ENCODE results near the gene PLA2G15.

The PLA2G15 gene

DNA sequence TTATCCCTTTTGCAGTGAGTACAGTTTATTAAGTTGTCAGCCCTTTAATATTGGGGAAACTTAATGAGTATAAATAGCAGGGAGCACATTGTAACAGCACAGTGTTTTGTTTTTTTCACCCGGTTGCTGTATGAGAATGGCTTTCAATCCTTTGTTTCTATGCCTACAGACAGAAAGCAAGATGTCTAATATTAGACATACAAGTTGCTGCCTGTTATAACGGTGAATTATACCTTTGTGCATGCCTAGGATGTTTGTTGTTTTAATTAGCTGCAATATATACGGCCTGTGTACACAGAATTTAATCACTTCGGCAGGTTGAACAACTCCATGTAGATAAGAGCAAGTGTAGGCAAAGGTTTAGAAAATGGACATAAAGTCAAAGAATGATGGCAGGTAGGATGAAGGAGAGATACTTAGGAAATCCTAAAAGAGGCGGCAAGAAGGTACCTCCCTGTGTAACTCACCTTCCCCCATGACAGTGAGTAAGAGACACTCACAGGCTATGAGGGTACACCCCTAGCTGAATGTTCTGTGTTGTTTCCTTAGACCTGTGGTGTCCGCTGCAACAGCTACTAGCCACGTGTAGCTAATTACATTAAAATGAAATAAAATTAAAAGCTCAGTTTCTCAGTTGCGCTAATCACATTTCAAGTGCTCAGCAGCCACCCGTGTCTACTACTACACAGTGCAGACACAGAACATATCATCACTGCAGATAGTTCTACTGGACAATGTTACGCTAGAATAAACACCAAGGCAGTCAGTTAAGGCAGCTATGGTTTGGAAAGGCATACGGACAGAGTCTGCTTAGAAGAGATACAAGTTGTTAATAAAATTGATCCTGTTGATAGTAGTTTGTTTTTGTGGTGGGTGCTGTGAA is 54.6 kb downstream of the PLA2G15 start:
- DNase-seq: no peak

DNA sequence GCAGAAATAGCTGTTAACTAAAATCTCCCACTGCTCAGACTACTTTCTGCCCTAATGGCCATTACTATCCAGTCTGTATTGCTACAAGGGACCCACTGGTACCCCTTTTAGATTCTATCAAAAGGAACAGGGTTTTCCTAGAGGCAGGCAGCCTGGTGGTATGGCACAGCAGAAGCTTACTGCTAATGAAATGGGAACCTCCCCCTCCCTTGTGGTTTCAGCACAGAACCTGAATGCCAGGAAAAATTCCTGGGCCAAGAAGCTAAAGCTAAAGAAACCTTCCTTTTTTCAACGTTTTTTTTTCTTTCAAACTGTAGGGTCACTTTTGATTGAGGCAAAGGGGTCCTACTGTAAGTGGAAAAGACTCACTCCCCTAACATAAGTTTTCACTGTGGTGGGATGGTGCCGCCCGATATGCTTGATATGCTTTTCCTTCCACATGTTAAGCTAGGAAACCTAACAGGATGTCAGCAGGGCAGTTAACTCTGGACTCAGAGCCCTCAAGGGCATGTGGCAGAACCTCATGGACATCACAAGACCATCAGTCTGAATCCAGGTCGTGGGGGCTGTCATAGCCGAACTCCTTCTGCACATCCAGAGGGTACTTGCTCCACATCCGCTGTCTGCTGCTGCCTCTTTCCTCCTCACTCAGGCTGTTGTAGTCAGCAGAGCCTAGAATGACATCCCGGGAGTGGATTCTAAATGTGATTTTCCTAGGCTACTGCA is 55.7 kb downstream of the PLA2G15 start:
- DNase-seq: no peak

DNA sequence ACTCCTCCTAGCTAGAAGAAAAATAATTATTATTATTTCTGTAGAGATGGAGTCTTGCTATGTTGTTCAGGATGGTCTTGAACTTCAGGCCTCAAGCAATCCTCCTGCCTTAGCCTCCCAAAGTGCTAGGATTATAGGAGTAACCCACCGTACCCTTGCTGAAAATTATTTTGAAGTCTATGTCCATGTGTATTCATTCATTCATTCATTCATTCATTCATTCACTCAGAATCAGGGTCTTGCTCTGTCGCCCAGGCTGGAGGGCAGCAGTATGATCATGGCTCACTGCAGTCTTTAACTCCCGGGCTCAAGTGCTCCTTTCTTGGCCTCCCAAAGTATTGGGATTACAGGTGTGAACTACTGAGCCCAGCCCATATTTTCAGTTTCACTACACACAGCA is 61.5 kb downstream of the PLA2G15 start:
- no peak for DNase-seq

DNA sequence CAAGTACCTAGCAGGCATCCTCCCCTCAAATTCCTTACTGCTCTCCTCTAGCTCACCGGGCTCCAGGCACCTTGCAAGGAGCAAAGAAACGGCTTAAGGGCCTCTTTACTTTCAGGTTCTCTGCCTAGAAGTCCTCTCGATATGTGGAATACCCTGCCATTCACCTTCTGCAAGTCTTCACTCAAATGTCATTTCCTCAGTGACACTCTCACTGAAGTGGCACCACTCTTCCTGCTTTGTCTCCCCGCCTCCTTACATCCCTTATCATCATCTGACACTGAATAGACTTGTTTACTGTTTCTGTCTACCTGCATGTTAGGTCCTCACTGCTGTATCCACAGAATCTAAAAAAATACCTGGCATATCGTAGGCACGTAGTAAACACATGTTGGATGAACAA is 64.6 kb downstream of the PLA2G15 start:
- DNase-seq: no peak

DNA sequence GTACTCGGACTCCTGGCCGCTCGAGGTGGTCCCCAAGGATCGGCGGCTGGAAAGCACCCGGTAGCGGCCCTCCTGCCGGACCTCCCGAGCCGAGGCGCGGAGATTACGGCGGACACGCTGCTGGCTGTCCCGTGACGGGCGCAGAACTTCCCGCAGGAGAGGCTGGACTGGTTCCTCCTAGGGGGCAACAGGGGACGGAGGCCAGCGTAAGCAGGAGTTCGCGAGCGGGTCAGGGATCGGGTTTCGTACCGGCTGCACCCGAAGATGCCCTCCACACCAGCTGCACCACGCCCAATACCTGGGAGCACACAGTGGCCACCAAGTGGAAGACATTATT is 65.2 kb downstream of the PLA2G15 start:
- no peak for DNase-seq
